ENCODE results near the gene NACC1.

The NACC1 gene

GRCh38 chr19:13120031-13120430 lies 2.0 kb downstream of the NACC1 start:
- H3K27me3 Mint-ChIP-seq: no peaks in the 10 kb centered on the region
- no peaks in the 10 kb centered on the region for H3K9me3 Mint-ChIP-seq
- no peak for DNase-seq
- H3K4me3 Mint-ChIP-seq: no peak overlapping the region
- H3K4me1 Mint-ChIP-seq: peaks cover 60% of the 10 kb centered on the region
- no peak overlapping the region for H3K27ac Mint-ChIP-seq
- no peak for ATAC-seq

GRCh38 chr19:13120817-13121216 lies 2.8 kb downstream of the NACC1 start:
- ATAC-seq: no peak
- no peak for DNase-seq
- Mint-ChIP-seq H3K27ac (no peak overlapping the region), H3K4me1 (peaks cover 52% of the 10 kb centered on the region), H3K9me3 (no peaks in the 10 kb centered on the region), H3K4me3 (peak overlapping the region in 1 of 2 donors; percentile 6), H3K27me3 (no peaks in the 10 kb centered on the region)

GRCh38 chr19:13121551-13122274 lies 3.6 kb downstream of the NACC1 start:
- H3K4me1 Mint-ChIP-seq: peaks cover 55% of the 10 kb centered on the region
- H3K4me3 Mint-ChIP-seq: no peak overlapping the region
- peak overlapping the region in 1 of 2 donors; percentile 45 for H3K27ac Mint-ChIP-seq
- H3K9me3 Mint-ChIP-seq: no peaks in the 10 kb centered on the region
- no peaks in the 10 kb centered on the region for H3K27me3 Mint-ChIP-seq
- DNase-seq (no peak), ATAC-seq (no peak)

DNA sequence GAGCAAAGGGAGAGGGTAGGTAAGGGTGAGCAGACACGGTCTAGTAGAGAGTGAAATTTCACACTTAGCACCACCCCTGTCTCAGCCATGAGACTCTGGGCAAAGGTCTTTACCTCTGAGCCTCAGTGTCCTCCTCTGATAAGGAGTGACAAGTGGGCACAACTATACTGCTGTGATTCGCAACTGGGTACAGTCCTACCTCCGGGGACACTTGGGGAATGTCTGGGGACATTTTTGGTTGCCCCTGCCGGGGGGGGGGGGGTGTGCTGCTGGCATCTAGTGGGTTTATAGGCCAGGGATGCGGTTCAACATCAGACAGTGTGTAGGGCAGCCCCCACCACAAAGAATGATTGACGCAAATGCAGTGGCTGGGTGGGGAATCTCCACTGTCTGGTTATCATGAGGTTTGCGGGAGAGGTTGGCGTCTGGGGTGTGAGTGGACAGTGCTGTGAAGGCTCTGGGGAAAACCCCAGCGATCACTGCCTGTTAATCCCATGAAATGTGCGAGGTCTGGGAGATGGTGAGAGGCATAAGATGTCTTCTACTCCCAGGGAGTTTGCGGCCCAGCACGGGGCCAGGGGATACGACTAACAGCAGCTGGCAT lies 4.3 kb downstream of the NACC1 start:
- ATAC-seq (no peak), DNase-seq (no peak)
- no peaks in the 10 kb centered on the region for H3K27me3 Mint-ChIP-seq
- no peaks in the 10 kb centered on the region for H3K9me3 Mint-ChIP-seq
- peaks cover 58% of the 10 kb centered on the region for H3K4me1 Mint-ChIP-seq
- H3K4me3 Mint-ChIP-seq: no peak overlapping the region
- peak overlapping the region in 1 of 2 donors; percentile 45 for H3K27ac Mint-ChIP-seq

- no peak for ATAC-seq
- DNase-seq: no peak
- no peaks in the 10 kb centered on the region for H3K9me3 Mint-ChIP-seq
- peak overlapping the region in 1 of 2 donors; percentile 52 for H3K27ac Mint-ChIP-seq
- H3K4me1 Mint-ChIP-seq: peaks cover 65% of the 10 kb centered on the region
- H3K4me3 Mint-ChIP-seq: no peak overlapping the region
- H3K27me3 Mint-ChIP-seq: no peaks in the 10 kb centered on the region
These were observed 5.2 kb downstream of the NACC1 start for GRCh38 chr19:13122980-13123957.

GRCh38 chr19:13127051-13127450 lies 9.0 kb downstream of the NACC1 start:
- Mint-ChIP-seq H3K4me1 (peaks cover 54% of the 10 kb centered on the region), H3K27me3 (no peaks in the 10 kb centered on the region), H3K9me3 (no peaks in the 10 kb centered on the region), H3K4me3 (no peak overlapping the region), H3K27ac (no peak overlapping the region)
- ATAC-seq (no peak), DNase-seq (no peak)

GRCh38 chr19:13127811-13128575 lies 9.9 kb downstream of the NACC1 start:
- Mint-ChIP-seq H3K27me3 (no peaks in the 10 kb centered on the region), H3K4me1 (peaks cover 54% of the 10 kb centered on the region), H3K9me3 (no peaks in the 10 kb centered on the region), H3K4me3 (no peak overlapping the region), H3K27ac (no peak overlapping the region)
- ATAC-seq (no peak), DNase-seq (no peak)

GRCh38 chr19:13128583-13128982 lies 10.5 kb downstream of the NACC1 start:
- H3K27ac Mint-ChIP-seq: no peak overlapping the region
- H3K4me1 Mint-ChIP-seq: peaks cover 54% of the 10 kb centered on the region
- no peaks in the 10 kb centered on the region for H3K9me3 Mint-ChIP-seq

DNA sequence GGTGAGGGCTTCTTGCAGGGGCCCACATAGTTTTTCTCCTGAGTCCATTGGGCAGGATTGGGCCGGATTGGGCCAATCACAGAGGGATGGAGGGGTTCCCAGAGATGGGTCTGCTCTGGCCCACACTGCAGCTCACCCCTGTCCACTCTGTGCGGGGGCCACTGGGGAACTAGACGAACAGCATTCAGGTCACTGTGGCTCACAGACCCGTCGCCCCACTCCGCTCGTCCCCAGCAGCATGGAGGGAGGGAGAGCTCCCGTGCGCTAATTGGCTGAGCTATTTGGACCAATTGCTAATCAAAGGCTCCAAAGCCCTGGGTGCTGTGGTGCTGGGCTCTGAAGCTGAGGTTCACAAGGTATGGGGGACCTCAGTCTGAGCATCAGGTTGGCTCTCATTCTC lies 11.3 kb downstream of the NACC1 start:
- Mint-ChIP-seq H3K9me3 (no peaks in the 10 kb centered on the region), H3K4me3 (no peak overlapping the region), H3K27me3 (no peaks in the 10 kb centered on the region), H3K4me1 (peaks cover 52% of the 10 kb centered on the region), H3K27ac (no peak overlapping the region)
- ATAC-seq: no peak
- DNase-seq: no peak

More at GRCh38 chr19:13128583-13128982, 10.5 kb downstream of the NACC1 start:
- H3K4me3 Mint-ChIP-seq: no peak overlapping the region
- ATAC-seq: no peak
- no peaks in the 10 kb centered on the region for H3K27me3 Mint-ChIP-seq
- no peak for DNase-seq

- no peak for DNase-seq
- ATAC-seq: no peak
- Mint-ChIP-seq H3K4me3 (no peak overlapping the region), H3K9me3 (no peaks in the 10 kb centered on the region), H3K27me3 (no peaks in the 10 kb centered on the region), H3K4me1 (peaks cover 52% of the 10 kb centered on the region), H3K27ac (peak overlapping the region in 1 of 2 donors; percentile 21)
These were observed 12.9 kb downstream of the NACC1 start for GRCh38 chr19:13130886-13131490.

GRCh38 chr19:13132471-13133180 lies 14.6 kb downstream of the NACC1 start:
- peak; percentile 98 for ATAC-seq
- no peaks in the 10 kb centered on the region for H3K27me3 Mint-ChIP-seq
- peak overlapping the region; percentile 52 to 66 for H3K4me3 Mint-ChIP-seq
- H3K9me3 Mint-ChIP-seq: no peaks in the 10 kb centered on the region
- H3K4me1 Mint-ChIP-seq: peaks cover 43% of the 10 kb centered on the region
- peak overlapping the region; percentile 59 to 97 for H3K27ac Mint-ChIP-seq
- peak; percentile 28 to 68 for DNase-seq

GRCh38 chr19:13133241-13133870 lies 15.3 kb downstream of the NACC1 start:
- H3K9me3 Mint-ChIP-seq: no peaks in the 10 kb centered on the region
- no peak overlapping the region for H3K4me3 Mint-ChIP-seq
- no peak for ATAC-seq
- DNase-seq: no peak
- peak overlapping the region in 1 of 2 donors; percentile 48 for H3K27ac Mint-ChIP-seq
- H3K4me1 Mint-ChIP-seq: peaks cover 38% of the 10 kb centered on the region
- no peaks in the 10 kb centered on the region for H3K27me3 Mint-ChIP-seq

DNA sequence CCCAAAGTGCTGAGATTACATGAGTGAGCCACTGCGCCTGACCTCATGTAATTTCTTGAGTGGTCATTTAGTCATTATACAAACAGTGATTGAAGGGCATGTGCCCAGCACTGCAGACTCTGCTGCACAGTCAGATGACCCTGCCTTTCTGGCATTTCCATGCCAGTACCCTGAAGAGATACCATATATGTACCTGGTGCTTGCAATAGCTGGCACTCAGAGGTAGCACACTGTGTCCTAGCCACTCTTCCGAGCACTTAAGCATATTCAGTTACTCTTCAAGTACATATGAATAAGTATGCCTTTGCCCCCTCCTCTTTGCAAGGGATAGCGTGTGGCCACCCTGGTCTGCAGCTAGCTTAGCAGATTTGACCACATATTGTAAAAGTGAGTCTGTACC lies 16.6 kb downstream of the NACC1 start:
- Mint-ChIP-seq H3K27ac (peak overlapping the region; percentile 61 to 77), H3K27me3 (no peaks in the 10 kb centered on the region), H3K4me1 (peaks cover 33% of the 10 kb centered on the region), H3K4me3 (no peak overlapping the region), H3K9me3 (no peaks in the 10 kb centered on the region)
- ATAC-seq: no peak
- DNase-seq: no peak

Measured in stimulated activated naive CD8-positive, alpha-beta T cell treated with anti-CD3 and anti-CD28 coated beads, Interleukin-15, amount 100 ng/mL, for 72 hours (primary cell).